Caco-2 (cell line): Measurements from ENCODE around the gene CPLX3. TPM values are rescaled to one million over a fixed set of nuclear protein-coding genes. Genes with fewer than 3 reads are reported as not detected.

Experiments used
- BruUV-seq: library from RNA; stranded (reverse); fragments of 400-500 nt; replicated peaks from 2 replicates; lab custom pipeline; 2021; lab: Mats Ljungman, UMichigan
- CTCF ChIA-PET: fragments of 300-600 bp; sonication (Branson Sonifier 250); formaldehyde crosslinking; loops from one replicate; lab custom pipeline; 2022; ENCODE audit warnings: antibody characterized with exemption; lab: Charles Lee
- POLR2A ChIA-PET: fragments of 300-600 bp; sonication (Branson Sonifier 250); formaldehyde crosslinking; loops from one replicate; lab custom pipeline; 2022; ENCODE audit warnings: antibody characterized with exemption; lab: Charles Lee
- DNase-seq, 2 experiments: peaks; one replicate each; pipeline versions ENCODE4 v3.0.0 to v3.0.0-alpha.2; 2020 to 2022
- H3K27me3 ChIP-seq: replicated peaks from 2 replicates; pipeline ENCODE4 v1.6.0; 2011; ENCODE audit warnings: low read length; ENCODE audit not compliant: control insufficient read depth, insufficient read depth
- H3K36me3 ChIP-seq: 2 replicates; pipeline ENCODE4 v1.5.1; 2011; ENCODE audit warnings: low read length; ENCODE audit not compliant: control insufficient read depth, insufficient read depth
- H3K4me1 ChIP-seq: fragments of 250-450 bp; sonication (Bioruptor Pico); 2 replicates; pipeline ENCODE4 v1.5.1; 2020; ENCODE audit warnings: mild to moderate bottlenecking
- H3K4me3 ChIP-seq: 2 replicates; pipeline ENCODE4 v1.5.1; 2011; ENCODE audit warnings: low read depth, mild to moderate bottlenecking, control low read depth, low read length
- H3K9me3 ChIP-seq: fragments of 250-450 bp; sonication (Bioruptor Pico); 2 replicates; pipeline ENCODE4 v1.5.1; 2020; ENCODE audit warnings: mild to moderate bottlenecking, moderate library complexity
- H3K27ac Mint-ChIP-seq: one replicate; pipeline ENCODE4 v1.8.0; 2022; ENCODE audit warnings: mixed read lengths; ENCODE audit not compliant: unreplicated experiment
- H3K27me3 Mint-ChIP-seq: one replicate; pipeline ENCODE4 v1.8.0; 2022; ENCODE audit warnings: mixed read lengths; ENCODE audit not compliant: insufficient read depth, unreplicated experiment
- H3K36me3 Mint-ChIP-seq: one replicate; pipeline ENCODE4 v1.8.0; 2022; ENCODE audit warnings: mild to moderate bottlenecking, mixed read lengths; ENCODE audit not compliant: insufficient read depth, unreplicated experiment
- H3K4me1 Mint-ChIP-seq: one replicate; pipeline ENCODE4 v1.8.0; 2022; ENCODE audit warnings: low read depth, mixed read lengths; ENCODE audit not compliant: unreplicated experiment
- H3K4me3 Mint-ChIP-seq: one replicate; pipeline ENCODE4 v1.8.0; 2022; ENCODE audit warnings: mild to moderate bottlenecking, moderate library complexity, mixed read lengths; ENCODE audit not compliant: unreplicated experiment
- H3K9me3 Mint-ChIP-seq: one replicate; pipeline ENCODE4 v1.8.0; 2022; ENCODE audit warnings: mixed read lengths; ENCODE audit not compliant: unreplicated experiment
- intact Hi-C: fragments of 100-400 bp; cut with micrococcal nuclease; formaldehyde crosslinking; loops from one replicate; pipeline ENCODE4 v1.10.0; 2022; ENCODE audit not compliant: unreplicated experiment
- total RNA-seq: library from RNA; stranded (reverse); gene quantifications from 2 replicates; pipeline ENCODE4 v1.2.3, GENCODE V29; 2022
- TF ChIP-seq, protein P1 (sequence below), 2 experiments: fragments of 200-600 bp in 1 of 2; IDR thresholded peaks; 1 replicate in 1 of 2; 2 replicates in 1 of 2; pipeline versions ENCODE4 v1.5.1 to v1.8.0; 2011 to 2022; ENCODE audit warnings: antibody characterized with exemption in 1 of 2, control low read depth in 1 of 2, inconsistent platforms in 1 of 2, low read depth in 1 of 2, low read length in 1 of 2, mild to moderate bottlenecking in 1 of 2, moderate library complexity in 1 of 2; ENCODE audit not compliant: insufficient read depth in 1 of 2, severe bottlenecking in 1 of 2, unreplicated experiment in 1 of 2

CPLX3 gene
- total RNA-seq, 1 experiment from 2014 or later = not detected

DNA sequence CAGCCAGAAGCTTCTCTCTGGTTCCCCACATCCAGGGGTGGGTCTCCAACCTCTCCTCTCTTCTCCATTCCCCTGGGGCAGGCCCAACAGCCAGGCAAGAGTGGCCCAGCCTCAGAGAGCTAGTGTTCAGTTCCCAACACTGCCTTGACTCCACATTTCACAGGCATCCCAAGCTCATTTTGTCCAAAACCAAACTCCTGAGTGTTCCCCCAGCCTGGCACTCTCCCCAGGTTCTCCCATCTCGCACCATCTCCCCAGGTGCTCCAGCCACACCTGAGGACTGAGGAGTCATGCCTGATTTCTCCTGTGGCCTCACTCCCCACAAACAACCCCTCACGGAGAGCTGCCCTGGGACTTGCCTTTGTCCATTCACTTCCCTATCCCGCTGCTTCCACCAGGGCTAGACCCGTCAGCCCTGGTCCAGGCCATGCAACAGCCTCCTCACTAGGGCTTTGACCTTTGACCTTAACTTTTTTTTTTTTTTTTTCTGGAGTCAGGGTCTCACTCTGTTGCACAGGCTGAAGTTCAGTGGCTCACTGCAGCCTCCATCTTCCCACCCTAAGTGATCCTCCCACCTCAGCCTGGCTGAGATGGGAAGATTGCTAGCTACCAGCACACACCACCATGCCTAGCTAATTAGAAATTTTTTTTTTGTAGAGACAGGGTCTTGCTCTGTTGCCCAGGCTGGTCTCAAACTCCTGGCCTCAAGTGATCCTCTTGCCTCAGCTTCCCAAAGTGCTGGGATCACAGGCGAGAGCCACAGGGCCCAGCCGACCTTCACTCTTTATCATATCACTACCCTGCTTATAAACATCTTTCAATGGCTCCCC lies 48.4 kb upstream of the CPLX3 start:
- ChIA-PET CTCF (interaction anchor here (0.5 to 1.7 kb wide), 4 partner anchors 9 to 1879 kb away, joined by 3 to 8 read pairs (median 4); no protein-coding TSS in a partner anchor), POLR2A (interaction anchor here (0.7 kb wide), 1 partner anchor 161 kb away, joined by 3 read pairs; no protein-coding TSS in a partner anchor)
- Mint-ChIP-seq H3K4me3 (no peak overlapping the region), H3K9me3 (no peaks in the 10 kb centered on the region), H3K27me3 (no peaks in the 10 kb centered on the region), H3K36me3 (peaks cover 5% of the 10 kb centered on the region), H3K4me1 (peaks cover 31% of the 10 kb centered on the region), H3K27ac (no peak overlapping the region)
- TF ChIP-seq, protein P1, sequence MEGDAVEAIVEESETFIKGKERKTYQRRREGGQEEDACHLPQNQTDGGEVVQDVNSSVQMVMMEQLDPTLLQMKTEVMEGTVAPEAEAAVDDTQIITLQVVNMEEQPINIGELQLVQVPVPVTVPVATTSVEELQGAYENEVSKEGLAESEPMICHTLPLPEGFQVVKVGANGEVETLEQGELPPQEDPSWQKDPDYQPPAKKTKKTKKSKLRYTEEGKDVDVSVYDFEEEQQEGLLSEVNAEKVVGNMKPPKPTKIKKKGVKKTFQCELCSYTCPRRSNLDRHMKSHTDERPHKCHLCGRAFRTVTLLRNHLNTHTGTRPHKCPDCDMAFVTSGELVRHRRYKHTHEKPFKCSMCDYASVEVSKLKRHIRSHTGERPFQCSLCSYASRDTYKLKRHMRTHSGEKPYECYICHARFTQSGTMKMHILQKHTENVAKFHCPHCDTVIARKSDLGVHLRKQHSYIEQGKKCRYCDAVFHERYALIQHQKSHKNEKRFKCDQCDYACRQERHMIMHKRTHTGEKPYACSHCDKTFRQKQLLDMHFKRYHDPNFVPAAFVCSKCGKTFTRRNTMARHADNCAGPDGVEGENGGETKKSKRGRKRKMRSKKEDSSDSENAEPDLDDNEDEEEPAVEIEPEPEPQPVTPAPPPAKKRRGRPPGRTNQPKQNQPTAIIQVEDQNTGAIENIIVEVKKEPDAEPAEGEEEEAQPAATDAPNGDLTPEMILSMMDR (IDR thresholded peaks at IDR 0.05; ENCODE audit: insufficient read depth in 1 of 2, low read depth in 1 of 2, low read length in 1 of 2, severe bottlenecking in 1 of 2, unreplicated experiment in 1 of 2) = no peak
- no peak for DNase-seq
- BruUV-seq = no TSS peak
- H3K4me1 ChIP-seq = peaks cover 24% of the 10 kb centered on the region
- H3K9me3 ChIP-seq = no peaks in the 10 kb centered on the region
- no peaks in the 10 kb centered on the region for H3K27me3 ChIP-seq
- no peaks in the 10 kb centered on the region for H3K36me3 ChIP-seq
- intact Hi-C loops = no loop called here
- H3K4me3 ChIP-seq = no peak overlapping the region

DNA sequence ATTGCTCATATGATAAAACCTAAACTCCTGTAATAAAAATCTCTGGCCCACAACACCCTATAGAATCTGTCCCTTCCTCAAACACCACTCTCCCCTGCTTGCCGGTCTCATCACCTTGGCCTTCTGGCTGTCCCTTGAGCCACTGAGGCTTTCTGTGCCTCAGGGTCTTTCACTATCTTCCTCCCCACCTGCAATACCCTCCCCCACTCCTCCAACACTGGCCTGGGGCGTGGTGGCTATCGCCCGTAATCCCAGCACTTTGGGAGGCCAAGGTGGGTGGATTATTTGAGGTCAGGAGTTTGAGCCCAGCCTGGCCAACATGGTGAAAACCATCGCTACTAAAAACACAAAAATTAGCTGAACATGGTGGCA lies 47.8 kb upstream of the CPLX3 start:
- Histone ChIP-seq H3K4me3 (no peak overlapping the region), H3K36me3 (no peaks in the 10 kb centered on the region), H3K27me3 (no peaks in the 10 kb centered on the region), H3K9me3 (no peaks in the 10 kb centered on the region), H3K4me1 (peaks cover 30% of the 10 kb centered on the region)
- no peaks in the 10 kb centered on the region for H3K9me3 Mint-ChIP-seq
- BruUV-seq = no TSS peak
- ChIA-PET POLR2A (no interaction called here), CTCF (interaction anchor here (1.0 kb wide), 1 partner anchor 147 kb away, joined by 3 read pairs; no protein-coding TSS in a partner anchor)
- TF ChIP-seq, protein P1 (IDR thresholded peaks at IDR 0.05; ENCODE audit: insufficient read depth in 1 of 2, low read depth in 1 of 2, low read length in 1 of 2, severe bottlenecking in 1 of 2, unreplicated experiment in 1 of 2) = no peak
- H3K36me3 Mint-ChIP-seq = peaks cover 5% of the 10 kb centered on the region
- H3K27ac Mint-ChIP-seq = no peak overlapping the region
- H3K4me3 Mint-ChIP-seq = no peak overlapping the region
- intact Hi-C loops = no loop called here
- no peak for DNase-seq
- H3K4me1 Mint-ChIP-seq = peaks cover 31% of the 10 kb centered on the region
- H3K27me3 Mint-ChIP-seq = no peaks in the 10 kb centered on the region

DNA sequence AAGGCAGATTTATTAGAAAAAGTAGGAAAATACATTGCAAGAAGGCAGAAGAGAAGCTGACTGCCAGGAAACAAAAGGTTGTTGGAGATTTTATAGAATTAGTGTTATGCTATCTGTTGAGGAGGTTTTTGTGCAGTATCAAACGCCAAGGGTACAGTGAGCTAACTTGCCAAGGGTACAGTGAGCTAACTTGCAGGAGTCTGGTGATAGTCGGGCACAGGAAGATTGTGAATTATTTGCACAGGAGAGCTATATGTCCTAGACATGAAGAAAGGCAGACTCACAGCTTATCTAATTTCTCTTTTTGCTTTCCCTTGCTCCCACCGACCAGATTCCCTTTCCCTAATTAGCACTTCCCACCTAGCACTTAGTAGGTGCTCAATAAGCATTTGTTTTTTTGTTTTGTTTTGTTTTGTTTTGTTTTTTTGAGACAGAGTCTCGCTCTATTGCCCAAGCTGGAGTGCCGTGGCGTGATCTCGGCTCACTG lies 47.2 kb upstream of the CPLX3 start:
- H3K27ac Mint-ChIP-seq = no peak overlapping the region
- peaks cover 5% of the 10 kb centered on the region for H3K36me3 Mint-ChIP-seq
- TF ChIP-seq, protein P1 (IDR thresholded peaks at IDR 0.05; ENCODE audit: insufficient read depth in 1 of 2, low read depth in 1 of 2, low read length in 1 of 2, severe bottlenecking in 1 of 2, unreplicated experiment in 1 of 2) = no peak
- Histone ChIP-seq H3K27me3 (no peaks in the 10 kb centered on the region), H3K9me3 (no peaks in the 10 kb centered on the region), H3K4me3 (no peak overlapping the region), H3K36me3 (no peaks in the 10 kb centered on the region), H3K4me1 (peaks cover 32% of the 10 kb centered on the region)
- DNase-seq = no peak
- ChIA-PET CTCF (interaction anchor here (1.2 kb wide), 1 partner anchor 177 kb away, joined by 3 read pairs; no protein-coding TSS in a partner anchor), POLR2A (no interaction called here)
- peaks cover 31% of the 10 kb centered on the region for H3K4me1 Mint-ChIP-seq
- H3K27me3 Mint-ChIP-seq = no peaks in the 10 kb centered on the region
- H3K4me3 Mint-ChIP-seq = no peak overlapping the region
- no peaks in the 10 kb centered on the region for H3K9me3 Mint-ChIP-seq
- BruUV-seq = no TSS peak
- intact Hi-C loops = no loop called here
